Brain pericyte (primary cell): ENCODE data around the gene CDCA4.

ENCODE experiments used
- DNase-seq: peaks from one replicate; pipeline ENCODE4 v3.0.0-alpha.2; 2012; ENCODE audit warnings: low read depth, low spot score

CDCA4 gene

DNA sequence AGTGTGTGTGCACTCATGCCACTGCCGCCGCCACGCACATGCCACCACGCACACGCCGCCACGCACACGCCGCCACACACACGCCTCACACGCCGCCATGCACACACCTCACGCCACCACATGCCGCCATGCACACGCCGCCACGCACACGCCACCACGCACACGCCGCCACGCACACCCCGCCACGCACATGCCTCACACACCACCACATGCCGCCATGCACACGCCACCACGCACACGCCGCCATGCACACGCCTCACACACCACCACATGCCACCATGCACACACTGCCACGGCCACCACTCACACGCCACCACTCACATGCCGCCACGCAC is 29.0 kb downstream of the CDCA4 start:
- DNase-seq = no peak

DNA sequence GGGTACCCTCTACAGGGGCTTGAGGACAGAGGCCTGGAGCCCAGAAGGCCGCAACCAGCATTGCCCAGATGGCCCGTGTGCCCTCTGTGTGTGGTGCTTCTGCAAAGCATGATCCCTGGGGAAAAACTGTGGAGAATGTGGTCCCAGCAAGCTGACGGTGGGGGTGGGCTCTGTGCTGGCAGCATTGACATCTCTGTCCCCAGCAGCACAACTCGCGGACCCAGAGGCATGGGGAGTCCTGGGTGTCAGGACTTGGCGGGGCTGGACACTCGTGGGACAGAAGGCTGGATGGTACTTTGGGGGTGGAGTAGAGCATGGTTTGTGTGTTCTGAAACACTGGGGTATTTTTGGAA is 31.0 kb downstream of the CDCA4 start:
- DNase-seq = no peak

DNA sequence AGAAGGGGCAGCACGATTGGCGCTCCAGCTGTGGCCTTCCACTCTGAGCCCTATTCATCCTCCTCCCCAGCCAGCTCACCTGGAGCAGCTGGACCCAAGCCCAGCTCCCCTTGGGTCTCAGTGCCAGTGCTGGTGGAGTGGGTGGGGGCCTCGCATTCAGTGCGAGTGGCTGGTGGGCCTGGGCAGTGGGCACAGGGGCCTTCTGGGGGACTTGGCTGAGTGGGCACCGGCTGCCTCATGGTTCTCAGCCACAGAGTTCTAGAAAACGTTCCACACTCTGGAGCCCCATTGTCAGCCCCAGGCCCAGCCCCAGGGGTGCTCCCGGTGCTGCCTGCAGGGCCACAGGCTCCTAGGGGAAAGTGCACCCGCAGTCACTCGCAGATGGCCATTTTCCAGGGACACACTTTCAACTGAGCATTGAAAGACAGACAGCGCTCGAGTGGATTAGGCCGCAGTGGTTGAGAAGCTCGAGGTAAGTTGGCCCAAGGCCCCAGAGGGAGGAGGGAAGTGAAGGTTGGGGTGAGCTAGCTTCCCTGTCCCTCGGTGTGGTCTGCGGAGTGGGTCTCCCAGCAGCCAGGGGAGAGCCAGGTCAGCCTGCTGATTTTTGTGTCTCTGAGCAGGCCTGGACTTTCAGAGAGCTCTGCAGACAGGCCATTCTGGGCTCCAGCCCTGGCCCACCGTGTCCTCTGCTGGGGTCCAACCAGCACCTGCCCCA is 31.5 kb downstream of the CDCA4 start:
- no peak for DNase-seq

DNA sequence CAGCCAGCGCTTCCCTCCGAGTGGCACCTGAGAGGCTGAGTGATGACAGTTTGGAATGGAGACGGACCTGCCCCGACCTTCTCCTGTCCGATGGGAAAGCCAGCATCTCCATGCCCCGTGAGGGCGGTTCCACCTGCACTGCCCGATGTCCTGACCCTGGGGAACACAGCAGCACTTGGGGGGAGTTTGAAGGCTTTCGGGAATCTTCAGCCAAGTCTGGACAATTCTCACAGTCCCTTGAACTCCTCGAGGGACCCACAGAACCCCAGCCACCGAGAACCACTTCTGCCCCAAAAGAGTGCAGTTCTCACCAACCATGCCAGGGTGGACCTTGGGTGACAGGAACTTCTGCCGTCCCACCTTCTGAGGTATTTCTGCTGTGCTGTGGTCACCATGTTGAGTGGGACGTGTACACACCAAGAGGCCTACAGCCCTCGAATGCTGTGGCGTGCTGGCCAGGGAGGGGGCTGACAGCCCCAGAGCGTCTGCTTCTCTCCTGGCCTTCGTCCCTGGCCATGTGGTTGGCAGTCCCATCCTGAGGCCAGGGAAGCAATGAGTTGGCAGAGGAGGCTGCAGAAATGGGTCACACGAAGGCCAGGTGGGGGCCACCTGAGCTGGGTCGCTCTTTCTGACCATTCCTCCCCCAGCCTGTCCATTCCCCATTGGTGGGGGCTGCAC is 34.3 kb downstream of the CDCA4 start:
- no peak for DNase-seq

DNA sequence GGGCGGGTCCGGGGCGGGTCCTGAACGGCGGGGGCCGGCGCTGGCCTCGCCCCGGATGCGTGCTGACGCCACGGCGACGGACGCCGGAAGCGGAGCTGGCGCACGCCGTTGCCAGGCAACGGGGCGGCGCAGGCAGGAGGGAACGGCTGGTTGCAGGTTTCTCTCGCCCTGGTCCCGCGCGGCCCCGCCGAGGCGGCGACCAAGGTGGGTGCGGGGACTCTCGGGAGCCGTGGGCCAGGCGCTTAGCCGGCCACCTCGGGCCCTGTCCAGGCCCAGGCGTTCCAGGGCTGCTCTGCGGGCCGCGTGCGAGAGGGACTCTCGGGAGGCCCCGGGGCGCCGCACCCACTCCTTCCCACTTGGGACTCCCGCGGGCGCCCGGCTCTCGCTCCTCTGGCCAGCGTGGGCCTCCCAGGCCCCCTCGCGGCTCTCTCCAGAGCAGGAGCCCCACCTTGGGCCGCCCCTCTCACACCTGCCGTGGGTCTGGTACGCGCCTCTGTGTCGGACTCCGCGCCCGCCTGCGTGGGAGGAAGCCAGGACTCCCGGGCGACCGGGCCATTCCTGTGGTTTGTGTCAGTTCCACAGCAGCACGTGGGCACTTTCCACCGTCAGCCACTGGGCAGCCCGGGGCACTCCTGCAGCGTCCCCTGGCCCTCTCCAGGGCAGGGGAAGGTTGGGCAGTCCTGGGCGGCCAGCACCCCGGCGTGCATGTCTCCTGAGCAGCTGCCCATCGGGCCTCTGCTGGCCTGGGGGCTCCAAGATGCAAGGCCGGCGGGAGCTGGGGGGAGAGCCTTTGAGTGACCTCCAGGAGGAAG is 35.0 kb downstream of the CDCA4 start, which contains the start of gene CLBA1:
Gene CLBA1 (plus strand): TSS at position 114 of the 812 bp plus-strand sequence. CDS start 644 bp downstream, at position 758.
- no peak for DNase-seq

DNA sequence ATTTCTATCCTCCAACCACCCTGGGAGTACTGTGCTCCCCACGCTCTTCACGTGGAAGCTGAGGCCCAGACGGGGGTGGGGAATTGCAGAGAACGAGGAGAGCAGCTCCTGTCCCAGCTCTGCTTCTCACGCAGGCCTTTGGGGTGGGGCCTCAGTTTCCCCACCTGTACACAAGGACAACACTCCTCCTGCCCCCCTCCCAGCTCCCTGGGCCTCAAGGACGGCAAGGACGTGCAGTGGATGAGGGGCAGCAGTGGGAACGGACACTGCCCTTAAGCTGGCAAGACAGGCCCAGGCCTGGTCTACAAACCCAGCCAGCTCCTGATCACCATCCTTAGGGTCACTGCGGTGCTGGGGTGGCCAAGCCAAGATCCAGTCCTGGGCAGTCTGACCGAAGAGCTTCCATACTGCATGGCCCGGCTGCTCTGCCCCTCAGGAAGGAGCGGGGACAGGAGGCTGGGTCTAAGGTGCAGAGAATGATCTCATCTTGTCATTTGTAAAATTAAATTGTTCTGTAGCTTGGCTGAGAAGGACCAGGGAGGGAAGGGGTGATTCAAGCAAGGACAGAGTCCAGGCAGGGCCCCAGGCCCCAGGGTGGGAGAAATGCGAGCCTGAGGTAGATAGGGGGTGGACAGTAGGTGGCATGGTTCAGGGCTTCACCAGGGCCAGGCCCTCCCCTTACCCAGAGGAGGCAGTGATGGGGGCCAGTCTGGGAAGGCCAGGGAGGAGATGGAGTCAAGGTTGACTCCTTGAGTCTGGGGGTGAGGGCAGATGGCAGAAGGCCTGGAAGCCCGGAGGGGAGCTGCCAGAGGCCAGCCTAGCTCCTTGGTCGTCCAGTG is 36.6 kb downstream of the CDCA4 start:
- no peak for DNase-seq

DNA sequence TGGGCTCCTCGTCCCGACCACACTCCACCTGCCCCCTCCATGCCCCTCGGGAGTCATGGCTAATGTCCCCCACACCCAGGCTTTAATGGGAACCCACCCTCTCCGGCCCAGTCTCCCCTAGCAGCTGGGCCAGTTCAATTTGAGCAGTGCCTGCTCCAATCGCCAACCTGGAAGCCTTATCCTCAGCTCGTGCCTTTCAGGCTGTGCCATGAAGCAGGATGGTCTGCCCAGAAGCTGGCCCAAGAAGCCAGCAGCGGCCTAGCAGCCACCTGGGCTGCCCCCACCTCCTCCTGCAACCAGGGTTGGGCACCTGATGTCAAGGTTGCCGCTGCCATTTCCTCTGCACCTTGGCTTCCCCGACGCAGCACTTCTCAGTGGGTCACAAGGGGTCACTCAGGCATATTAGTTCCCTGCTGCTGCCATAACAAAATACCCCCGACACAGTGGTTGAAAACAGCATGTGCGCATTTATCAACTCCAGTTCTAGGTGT is 37.6 kb downstream of the CDCA4 start:
- no peak for DNase-seq

DNA sequence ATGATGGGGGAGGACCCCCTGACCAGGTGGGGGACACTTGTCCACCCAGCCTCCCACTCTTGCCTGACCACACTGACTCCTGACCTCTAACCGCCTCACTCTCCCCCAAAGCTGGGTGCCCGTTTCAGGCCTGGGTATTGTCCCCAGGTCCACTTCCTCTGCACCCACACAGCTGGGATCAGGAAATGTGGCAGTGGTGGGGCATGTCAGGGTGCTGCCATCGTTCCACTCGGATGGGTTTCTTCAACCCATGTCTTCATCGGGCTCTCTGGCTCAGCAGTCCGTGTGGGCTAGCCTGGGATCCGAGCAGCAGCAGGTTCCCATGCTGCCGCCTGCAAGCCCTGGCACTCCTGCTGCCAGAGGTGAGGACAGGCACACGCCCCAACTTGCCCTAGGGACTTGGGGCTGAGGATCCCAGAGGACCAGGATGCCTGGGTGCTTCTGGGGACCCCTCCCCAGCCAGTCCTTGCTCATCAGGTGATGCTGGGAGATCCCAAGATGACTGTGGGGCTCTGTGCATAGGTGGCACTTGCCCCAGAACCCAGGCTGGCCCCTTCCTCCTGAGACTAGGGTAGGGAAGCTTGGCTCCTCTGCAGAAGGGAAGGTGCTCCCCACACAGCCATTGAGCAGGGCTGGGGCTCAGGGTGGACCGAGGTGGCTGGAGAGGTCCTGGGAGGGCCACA is 38.2 kb downstream of the CDCA4 start:
- DNase-seq = no peak

DNA sequence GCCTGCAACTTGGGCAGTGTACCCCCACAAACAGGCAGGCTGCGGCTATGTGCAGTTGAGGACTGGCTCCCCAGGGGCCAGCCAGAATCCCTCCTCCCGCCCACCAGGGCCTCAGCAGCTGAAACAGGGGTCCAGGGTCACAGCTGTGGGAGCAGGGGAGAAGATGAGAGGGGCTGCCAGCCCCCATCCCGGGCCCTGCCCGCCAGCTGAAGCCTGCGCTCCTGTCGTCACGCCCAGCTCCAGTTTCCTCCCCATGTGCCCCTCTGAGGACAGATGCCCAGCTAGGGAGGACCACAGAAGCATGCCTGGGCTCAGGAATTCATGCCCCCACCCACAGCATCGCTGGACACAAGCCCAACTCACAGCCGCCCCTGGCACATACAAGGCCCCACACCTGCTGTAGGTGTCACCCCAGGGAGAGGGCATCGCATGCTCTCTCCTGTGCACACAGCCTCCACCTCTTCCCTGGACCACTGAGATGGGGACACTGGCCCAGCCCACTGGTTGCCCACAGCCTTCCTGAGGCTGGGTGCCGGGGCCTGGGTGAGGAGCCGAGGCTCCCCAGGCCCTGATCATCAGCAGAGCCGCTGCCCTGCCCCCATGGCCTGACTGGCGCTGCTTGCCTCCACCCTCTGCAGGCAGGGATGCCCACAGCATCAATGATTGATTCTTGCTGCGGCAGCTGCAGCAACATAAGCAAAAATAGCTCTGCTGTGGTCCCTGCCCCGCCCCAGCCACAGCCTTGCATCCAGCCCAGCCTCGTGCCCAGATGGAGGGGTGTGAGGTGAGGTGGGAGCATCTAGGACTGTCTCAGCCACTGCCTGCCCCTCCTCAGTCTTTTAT is 39.0 kb downstream of the CDCA4 start:
- no peak for DNase-seq

DNA sequence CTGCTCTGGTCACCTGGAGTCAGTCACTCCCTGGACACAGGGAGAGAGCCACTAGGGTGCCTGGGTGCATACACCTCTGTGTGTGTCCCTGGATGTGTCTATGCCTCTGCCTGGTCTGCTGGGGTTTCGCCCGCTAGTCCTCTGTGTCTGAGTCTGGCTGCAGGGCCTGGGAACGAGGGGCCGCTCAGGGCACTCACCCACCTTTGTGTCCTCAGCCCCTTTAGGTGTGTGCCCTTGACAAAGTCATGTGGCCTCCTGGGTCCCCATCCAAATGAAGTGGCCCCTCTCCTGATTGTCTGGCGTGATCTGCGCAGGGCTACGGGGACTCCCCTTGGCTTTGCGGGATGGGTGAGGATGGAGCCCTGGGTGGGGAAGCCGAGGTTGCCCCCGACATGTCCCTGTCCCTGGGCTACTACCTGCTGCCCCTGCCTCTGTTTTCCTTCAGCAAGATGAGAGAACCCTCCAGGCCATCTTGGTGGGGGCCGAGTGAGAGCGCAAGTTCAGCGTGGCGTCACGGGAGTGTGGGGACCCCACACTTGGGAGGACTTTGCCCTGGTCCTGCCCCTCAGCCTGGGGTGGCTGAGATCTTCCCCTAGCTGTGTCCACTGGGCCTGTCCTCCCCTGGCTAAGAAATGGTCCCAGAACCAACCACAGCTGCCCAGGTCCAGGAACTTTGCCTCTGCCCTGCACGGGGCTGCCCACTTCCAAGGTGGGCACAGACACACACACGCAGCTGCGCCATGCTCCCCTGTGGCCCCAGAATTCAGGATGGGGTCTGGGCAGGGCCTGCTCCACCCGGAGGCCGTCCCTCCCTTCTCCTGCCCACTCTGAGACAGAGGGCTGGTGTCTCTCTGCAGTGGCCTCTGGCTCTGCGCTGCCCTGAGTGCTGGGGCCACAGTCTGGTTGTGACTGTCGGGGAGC is 40.0 kb downstream of the CDCA4 start:
- no peak for DNase-seq

DNA sequence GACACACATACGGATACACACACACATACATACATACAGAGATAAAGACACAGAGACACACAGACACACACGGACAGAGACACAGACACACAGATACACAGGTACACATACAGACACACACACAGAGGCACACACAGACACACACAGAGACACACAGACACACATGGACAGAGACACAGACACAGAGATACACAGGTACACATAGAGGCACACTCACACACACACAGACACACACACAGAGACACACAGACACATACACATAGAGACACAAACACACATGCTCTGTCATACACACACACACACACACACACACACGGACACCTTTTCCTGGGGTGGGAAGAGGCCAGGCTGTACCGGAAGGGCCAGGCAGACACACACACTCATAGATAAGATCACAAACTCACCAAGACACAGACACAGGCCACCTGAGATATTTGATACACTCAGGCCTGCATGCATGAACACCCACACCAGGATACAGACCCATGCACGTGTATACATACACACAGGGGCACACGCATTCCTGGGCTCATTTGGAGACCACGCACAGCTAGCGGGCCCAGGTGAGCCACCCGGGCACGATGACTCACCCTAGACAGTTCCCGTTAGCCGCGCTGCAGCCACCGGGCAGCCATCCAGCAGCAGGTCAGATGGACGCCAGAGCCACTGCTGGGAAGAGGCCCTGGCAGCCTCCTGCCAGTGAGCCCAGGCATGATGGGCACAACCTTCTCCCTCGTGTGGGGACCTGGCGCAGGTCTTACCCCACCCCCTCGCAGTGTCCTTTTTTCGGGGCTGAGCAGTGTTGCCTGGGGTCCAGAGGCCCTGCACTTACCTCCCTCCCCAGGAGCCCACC is 40.9 kb downstream of the CDCA4 start:
- no peak for DNase-seq

DNA sequence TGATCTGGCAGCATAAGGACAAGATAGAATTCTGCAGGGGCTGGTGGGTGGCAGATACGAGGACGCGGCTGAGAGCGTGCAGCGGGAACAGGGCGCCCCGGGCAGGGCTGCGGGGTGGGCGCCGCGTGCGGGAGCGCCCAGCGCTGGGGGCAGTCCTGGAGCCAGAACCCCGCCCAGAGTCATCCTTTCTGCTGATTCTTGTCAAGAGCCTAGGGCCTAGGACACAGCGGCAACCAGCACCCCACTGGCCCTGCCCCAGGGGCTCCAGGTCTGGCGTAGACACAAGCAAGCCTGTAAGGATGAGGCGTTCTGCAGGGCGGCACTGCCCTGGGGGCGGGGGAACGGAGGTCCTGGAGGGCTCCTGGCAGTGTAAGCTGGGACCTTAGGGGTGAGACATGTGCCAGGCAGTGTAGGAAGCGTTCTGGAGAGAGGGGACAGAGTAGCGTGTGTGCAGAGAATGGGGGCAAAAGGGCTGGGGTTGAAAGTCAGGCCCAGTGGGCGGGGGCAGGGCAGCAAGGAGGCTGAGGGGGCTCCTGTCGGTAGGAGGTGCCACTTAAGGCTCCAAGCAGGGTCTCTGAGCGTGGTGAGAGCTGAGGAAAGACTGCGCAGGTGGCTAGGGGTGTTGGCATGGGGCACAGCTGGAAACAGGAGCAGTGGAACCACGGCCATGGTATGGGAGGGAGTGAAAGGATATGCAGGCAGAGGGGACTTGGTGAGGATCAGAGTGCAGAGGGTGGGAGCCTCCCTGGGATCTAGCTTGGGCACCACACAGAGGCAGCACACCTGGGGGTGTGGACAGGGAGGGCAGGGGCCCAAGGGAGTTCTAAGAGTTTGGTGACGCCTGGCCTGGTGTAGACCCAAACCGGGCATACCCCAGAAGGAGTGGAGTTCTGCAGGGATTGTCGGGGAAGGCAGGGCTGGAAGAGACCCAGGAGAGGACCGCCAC is 41.9 kb downstream of the CDCA4 start:
- no peak for DNase-seq

DNA sequence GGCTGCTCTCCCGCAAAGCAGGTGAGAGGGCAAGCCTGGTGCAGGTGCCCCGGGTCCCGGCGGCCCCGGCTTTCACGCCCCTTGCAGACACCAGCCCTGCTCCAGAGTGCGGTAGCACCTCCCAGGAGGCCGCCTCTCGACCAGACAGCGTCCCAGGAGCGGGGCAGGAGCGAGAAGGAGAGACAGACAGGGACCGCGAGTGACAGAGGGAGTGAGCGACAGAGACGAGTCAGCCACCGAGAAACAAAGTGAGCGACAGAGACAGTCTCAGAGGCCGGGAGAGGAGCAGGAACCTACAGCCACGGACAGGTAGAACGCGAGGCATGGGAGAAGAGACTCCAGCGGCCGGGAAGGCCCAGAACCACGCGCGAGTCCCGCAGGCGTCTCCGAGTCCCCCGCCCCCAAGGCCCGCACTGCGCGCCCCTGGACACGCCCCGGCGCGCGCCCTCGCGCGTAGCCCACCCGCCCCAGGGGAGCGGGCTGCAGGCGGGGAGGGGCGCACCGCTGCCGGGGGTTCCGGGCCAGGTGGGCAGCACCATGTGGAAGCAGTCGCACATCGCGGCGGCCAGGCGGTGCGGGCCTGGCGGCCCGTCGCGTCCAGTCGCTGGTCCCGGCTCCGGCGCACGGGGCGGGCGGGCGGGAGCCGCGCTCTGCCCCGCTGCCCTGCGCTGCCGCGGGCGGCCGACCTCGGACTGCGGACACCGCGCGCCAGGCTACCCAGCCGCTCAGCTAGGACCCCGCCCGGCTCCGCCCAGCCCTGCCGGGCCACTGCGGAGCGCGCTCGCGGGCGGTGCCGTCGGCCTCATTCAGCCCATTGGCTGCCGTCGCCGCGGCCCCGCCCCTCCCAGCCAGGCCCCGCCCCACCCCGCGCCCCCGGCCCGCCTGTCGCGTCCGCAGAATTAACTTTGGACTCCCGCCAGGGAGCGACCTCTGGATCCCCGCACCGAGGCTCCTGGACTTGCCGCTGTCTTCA is 42.9 kb downstream of the CDCA4 start, which contains the start of gene AHNAK2:
Gene AHNAK2 (minus strand): TSS at position 694 of the 973 bp plus-strand sequence. CDS start 137 bp downstream, at position 557.
- no peak for DNase-seq

DNA sequence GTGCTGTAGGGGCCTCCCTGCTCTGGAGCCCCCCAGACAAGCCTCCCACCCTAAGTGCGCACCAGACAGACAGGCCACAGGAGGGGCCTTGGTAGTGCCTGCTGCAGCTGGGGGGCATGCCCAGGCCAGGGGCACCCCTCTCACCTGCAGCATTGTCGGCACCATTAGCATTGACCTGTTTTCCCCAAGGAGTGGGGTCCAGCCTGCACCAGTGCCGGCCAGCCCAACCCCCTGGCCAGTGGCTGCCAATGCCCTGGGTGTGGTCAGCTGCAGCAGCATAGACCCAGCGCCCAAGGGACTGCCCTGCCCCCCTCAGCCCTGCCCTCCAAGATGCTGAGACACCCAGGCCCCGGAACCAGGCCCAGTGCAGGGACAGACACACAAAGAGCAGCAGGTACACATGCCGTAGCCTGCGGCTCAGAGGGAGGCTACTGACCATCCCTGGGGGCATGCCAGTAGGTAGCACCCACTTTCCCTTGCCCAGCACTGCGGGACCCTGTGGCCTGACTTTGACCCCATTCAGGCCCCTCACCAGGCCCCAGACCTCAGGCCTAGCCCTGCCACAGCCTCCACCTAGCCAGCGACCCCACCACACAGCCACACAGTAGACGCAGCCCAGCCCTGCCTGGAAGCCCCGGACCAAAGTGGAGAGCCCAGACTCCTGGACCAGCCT is 43.7 kb downstream of the CDCA4 start:
- no peak for DNase-seq
